Fibroblast of skin of scalp (primary cell): ENCODE measurements around the gene ZNF428.

ENCODE experiments used
- DNase-seq: peaks from one replicate; pipeline ENCODE4 v3.0.0-alpha.2; 2013

Gene ZNF428

GRCh38 chr19:43561139-43561970 is 58.1 kb downstream of the ZNF428 start:
- no peak for DNase-seq

GRCh38 chr19:43560687-43561086 is 58.7 kb downstream of the ZNF428 start:
- DNase-seq = no peak
